Caco-2 (cell line): ENCODE results near the gene CX3CL1. TPM values are rescaled to one million over a fixed set of nuclear protein-coding genes. Genes with fewer than 3 reads are reported as not detected.

ENCODE experiments used
- BruUV-seq: library from RNA; stranded (reverse); fragments of 400-500 nt; replicated peaks from 2 replicates; lab custom pipeline; 2021; lab: Mats Ljungman, UMichigan
- CTCF ChIA-PET: fragments of 300-600 bp; sonication (Branson Sonifier 250); formaldehyde crosslinking; loops from one replicate; lab custom pipeline; 2022; ENCODE audit warnings: antibody characterized with exemption; lab: Charles Lee
- POLR2A ChIA-PET: fragments of 300-600 bp; sonication (Branson Sonifier 250); formaldehyde crosslinking; loops from one replicate; lab custom pipeline; 2022; ENCODE audit warnings: antibody characterized with exemption; lab: Charles Lee
- DNase-seq, 2 experiments: peaks; one replicate each; pipeline versions ENCODE4 v3.0.0 to v3.0.0-alpha.2; 2020 to 2022
- H3K27me3 ChIP-seq: replicated peaks from 2 replicates; pipeline ENCODE4 v1.6.0; 2011; ENCODE audit warnings: low read length; ENCODE audit not compliant: control insufficient read depth, insufficient read depth
- H3K36me3 ChIP-seq: 2 replicates; pipeline ENCODE4 v1.5.1; 2011; ENCODE audit warnings: low read length; ENCODE audit not compliant: control insufficient read depth, insufficient read depth
- H3K4me1 ChIP-seq: fragments of 250-450 bp; sonication (Bioruptor Pico); 2 replicates; pipeline ENCODE4 v1.5.1; 2020; ENCODE audit warnings: mild to moderate bottlenecking
- H3K4me3 ChIP-seq: 2 replicates; pipeline ENCODE4 v1.5.1; 2011; ENCODE audit warnings: low read depth, mild to moderate bottlenecking, control low read depth, low read length
- H3K9me3 ChIP-seq: fragments of 250-450 bp; sonication (Bioruptor Pico); 2 replicates; pipeline ENCODE4 v1.5.1; 2020; ENCODE audit warnings: mild to moderate bottlenecking, moderate library complexity
- H3K27ac Mint-ChIP-seq: one replicate; pipeline ENCODE4 v1.8.0; 2022; ENCODE audit warnings: mixed read lengths; ENCODE audit not compliant: unreplicated experiment
- H3K27me3 Mint-ChIP-seq: one replicate; pipeline ENCODE4 v1.8.0; 2022; ENCODE audit warnings: mixed read lengths; ENCODE audit not compliant: insufficient read depth, unreplicated experiment
- H3K36me3 Mint-ChIP-seq: one replicate; pipeline ENCODE4 v1.8.0; 2022; ENCODE audit warnings: mild to moderate bottlenecking, mixed read lengths; ENCODE audit not compliant: insufficient read depth, unreplicated experiment
- H3K4me1 Mint-ChIP-seq: one replicate; pipeline ENCODE4 v1.8.0; 2022; ENCODE audit warnings: low read depth, mixed read lengths; ENCODE audit not compliant: unreplicated experiment
- H3K4me3 Mint-ChIP-seq: one replicate; pipeline ENCODE4 v1.8.0; 2022; ENCODE audit warnings: mild to moderate bottlenecking, moderate library complexity, mixed read lengths; ENCODE audit not compliant: unreplicated experiment
- H3K9me3 Mint-ChIP-seq: one replicate; pipeline ENCODE4 v1.8.0; 2022; ENCODE audit warnings: mixed read lengths; ENCODE audit not compliant: unreplicated experiment
- intact Hi-C: fragments of 100-400 bp; cut with micrococcal nuclease; formaldehyde crosslinking; loops from one replicate; pipeline ENCODE4 v1.10.0; 2022; ENCODE audit not compliant: unreplicated experiment
- total RNA-seq: library from RNA; stranded (reverse); gene quantifications from 2 replicates; pipeline ENCODE4 v1.2.3, GENCODE V29; 2022
- TF ChIP-seq, protein P1 (sequence below), 2 experiments: fragments of 200-600 bp in 1 of 2; IDR thresholded peaks; 1 replicate in 1 of 2; 2 replicates in 1 of 2; pipeline versions ENCODE4 v1.5.1 to v1.8.0; 2011 to 2022; ENCODE audit warnings: antibody characterized with exemption in 1 of 2, control low read depth in 1 of 2, inconsistent platforms in 1 of 2, low read depth in 1 of 2, low read length in 1 of 2, mild to moderate bottlenecking in 1 of 2, moderate library complexity in 1 of 2; ENCODE audit not compliant: insufficient read depth in 1 of 2, severe bottlenecking in 1 of 2, unreplicated experiment in 1 of 2

Gene CX3CL1
- total RNA-seq, 1 experiment from 2014 or later: not detected

DNA sequence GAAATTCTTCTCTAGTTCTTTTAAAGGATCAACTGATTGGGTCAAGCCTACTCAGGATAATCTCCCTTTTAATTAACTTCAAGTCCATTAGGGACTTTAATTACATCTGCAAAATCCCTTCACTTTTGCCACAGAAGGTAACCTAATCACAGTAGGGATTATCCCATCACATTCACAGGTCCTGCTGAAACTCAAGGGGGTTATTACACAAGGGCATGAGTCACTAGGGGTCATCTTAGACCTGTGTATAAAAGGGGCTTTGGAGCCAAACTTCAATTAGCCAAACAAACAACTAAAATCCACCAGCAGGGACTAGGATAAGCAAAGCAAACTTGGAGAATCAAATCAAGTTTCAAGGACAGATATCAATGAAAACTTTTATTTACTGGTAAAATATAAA lies 55.5 kb downstream of the CX3CL1 start:
- Mint-ChIP-seq H3K4me3 (no peak overlapping the region), H3K27me3 (no peaks in the 10 kb centered on the region), H3K27ac (no peak overlapping the region), H3K4me1 (no peaks in the 10 kb centered on the region), H3K9me3 (no peaks in the 10 kb centered on the region), H3K36me3 (peaks cover 49% of the 10 kb centered on the region)
- no peaks in the 10 kb centered on the region for H3K27me3 ChIP-seq
- no peak overlapping the region for H3K4me3 ChIP-seq
- intact Hi-C loops: no loop called here
- H3K4me1 ChIP-seq: no peaks in the 10 kb centered on the region
- H3K9me3 ChIP-seq: no peaks in the 10 kb centered on the region
- TF ChIP-seq, protein P1, sequence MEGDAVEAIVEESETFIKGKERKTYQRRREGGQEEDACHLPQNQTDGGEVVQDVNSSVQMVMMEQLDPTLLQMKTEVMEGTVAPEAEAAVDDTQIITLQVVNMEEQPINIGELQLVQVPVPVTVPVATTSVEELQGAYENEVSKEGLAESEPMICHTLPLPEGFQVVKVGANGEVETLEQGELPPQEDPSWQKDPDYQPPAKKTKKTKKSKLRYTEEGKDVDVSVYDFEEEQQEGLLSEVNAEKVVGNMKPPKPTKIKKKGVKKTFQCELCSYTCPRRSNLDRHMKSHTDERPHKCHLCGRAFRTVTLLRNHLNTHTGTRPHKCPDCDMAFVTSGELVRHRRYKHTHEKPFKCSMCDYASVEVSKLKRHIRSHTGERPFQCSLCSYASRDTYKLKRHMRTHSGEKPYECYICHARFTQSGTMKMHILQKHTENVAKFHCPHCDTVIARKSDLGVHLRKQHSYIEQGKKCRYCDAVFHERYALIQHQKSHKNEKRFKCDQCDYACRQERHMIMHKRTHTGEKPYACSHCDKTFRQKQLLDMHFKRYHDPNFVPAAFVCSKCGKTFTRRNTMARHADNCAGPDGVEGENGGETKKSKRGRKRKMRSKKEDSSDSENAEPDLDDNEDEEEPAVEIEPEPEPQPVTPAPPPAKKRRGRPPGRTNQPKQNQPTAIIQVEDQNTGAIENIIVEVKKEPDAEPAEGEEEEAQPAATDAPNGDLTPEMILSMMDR (IDR thresholded peaks at IDR 0.05; ENCODE audit: insufficient read depth in 1 of 2, low read depth in 1 of 2, low read length in 1 of 2, severe bottlenecking in 1 of 2, unreplicated experiment in 1 of 2): no peak
- H3K36me3 ChIP-seq: peaks cover 5% of the 10 kb centered on the region; the same call in 1 of the 2 replicates
- ChIA-PET POLR2A (no interaction called here), CTCF (no interaction called here)
- BruUV-seq: no TSS peak
- no peak for DNase-seq

DNA sequence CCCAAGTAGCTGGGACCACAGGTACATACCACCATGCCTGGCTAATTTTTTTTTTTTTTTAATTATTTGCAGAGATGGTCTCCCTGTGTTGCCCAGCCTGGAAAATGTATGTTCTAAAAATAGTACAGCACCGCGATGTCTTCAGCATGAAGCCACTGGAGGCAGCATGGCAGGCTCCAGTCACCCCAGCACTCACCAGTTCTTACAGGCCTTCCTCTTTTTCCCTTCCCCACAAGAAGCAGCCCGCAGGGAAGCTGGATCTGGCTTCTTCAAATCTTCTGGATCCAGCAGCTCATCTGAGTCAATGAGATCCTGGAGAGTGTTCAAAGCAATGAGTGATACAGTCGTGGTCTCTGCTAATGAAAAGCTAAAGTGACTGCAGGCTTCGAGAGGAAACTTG lies 58.7 kb downstream of the CX3CL1 start:
- intact Hi-C loops: no loop called here
- Mint-ChIP-seq H3K36me3 (peaks cover 72% of the 10 kb centered on the region), H3K9me3 (no peaks in the 10 kb centered on the region), H3K27me3 (no peaks in the 10 kb centered on the region), H3K4me1 (no peaks in the 10 kb centered on the region), H3K4me3 (no peak overlapping the region), H3K27ac (no peak overlapping the region)
- H3K4me3 ChIP-seq: no peak overlapping the region
- POLR2A ChIA-PET: no interaction called here
- H3K9me3 ChIP-seq: no peaks in the 10 kb centered on the region
- no peaks in the 10 kb centered on the region for H3K27me3 ChIP-seq
- no peaks in the 10 kb centered on the region for H3K4me1 ChIP-seq
- no peak for DNase-seq
- no TSS peak for BruUV-seq
- peaks cover 9% of the 10 kb centered on the region for H3K36me3 ChIP-seq
- TF ChIP-seq, protein P1 (IDR thresholded peaks at IDR 0.05; ENCODE audit: insufficient read depth in 1 of 2, low read depth in 1 of 2, low read length in 1 of 2, severe bottlenecking in 1 of 2, unreplicated experiment in 1 of 2): no peak
- CTCF ChIA-PET: interaction anchor here (1.6 kb wide), 1 partner anchor 89 kb away, joined by 8 read pairs; no protein-coding TSS in a partner anchor

DNA sequence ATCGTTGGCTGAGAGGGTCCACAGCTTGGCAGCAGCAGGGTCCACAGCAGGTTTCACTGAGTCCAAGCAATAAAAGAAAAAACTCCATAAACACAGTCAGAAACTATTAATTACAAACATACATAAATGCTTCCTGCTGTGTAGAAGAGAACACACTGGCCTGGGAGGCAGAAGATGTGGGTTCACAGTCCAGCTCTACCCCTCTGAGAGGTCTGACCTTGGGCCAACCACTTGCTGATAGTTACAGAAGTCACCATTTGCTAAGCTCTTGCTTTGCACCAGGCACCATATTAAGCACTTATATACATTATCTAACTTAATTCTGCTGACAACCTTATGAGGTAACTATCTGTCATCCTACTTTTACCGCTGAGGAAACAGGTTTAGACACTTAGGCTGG lies 60.2 kb downstream of the CX3CL1 start:
- H3K9me3 ChIP-seq: no peaks in the 10 kb centered on the region
- no peak overlapping the region for H3K4me3 ChIP-seq
- H3K9me3 Mint-ChIP-seq: no peaks in the 10 kb centered on the region
- ChIA-PET POLR2A (interaction anchor here (0.6 to 1.6 kb wide), 2 partner anchors 9 to 15 kb away, joined by 4 to 7 read pairs; partner anchors contain the start of genes CIAPIN1 and COQ9), CTCF (interaction anchor here (0.6 to 1.3 kb wide), 3 partner anchors 10 to 292 kb away, joined by 3 read pairs; partner anchors contain the start of genes CIAPIN1 and COQ9)
- H3K27me3 Mint-ChIP-seq: no peaks in the 10 kb centered on the region
- no peak for DNase-seq
- H3K36me3 Mint-ChIP-seq: peaks cover 76% of the 10 kb centered on the region
- no peaks in the 10 kb centered on the region for H3K4me1 ChIP-seq
- TF ChIP-seq, protein P1 (IDR thresholded peaks at IDR 0.05; ENCODE audit: insufficient read depth in 1 of 2, low read depth in 1 of 2, low read length in 1 of 2, severe bottlenecking in 1 of 2, unreplicated experiment in 1 of 2): no peak
- no peak overlapping the region for H3K4me3 Mint-ChIP-seq
- no peak overlapping the region for H3K27ac Mint-ChIP-seq
- intact Hi-C loops: no loop called here
- no peaks in the 10 kb centered on the region for H3K4me1 Mint-ChIP-seq
- no peaks in the 10 kb centered on the region for H3K27me3 ChIP-seq
- peaks cover 9% of the 10 kb centered on the region for H3K36me3 ChIP-seq
- BruUV-seq: no TSS peak
